Endometrial microvascular endothelial cells (primary cell): Measurements from ENCODE around the gene LSP1. TPM values are rescaled to one million over a fixed set of nuclear protein-coding genes. Genes with fewer than 3 reads are reported as not detected.

ENCODE experiments used
- in situ Hi-C: cut with HindIII; loops from 2 replicates; pipeline ENCODE4 v1.10.0; 2017; ENCODE audit warnings: low sequenced_read_pairs, low pct_unique_long_range_greater_than_20kb; ENCODE audit errors: inconsistent ontology term
- total RNA-seq: library from RNA; depleted of rRNA; stranded (reverse); fragments of >200 nt; gene quantifications from one replicate; pipeline ENCODE4 v1.2.3, GENCODE V29; 2015; ENCODE audit errors: inconsistent ontology term

The LSP1 gene
- total RNA-seq, 1 donor from 2014 or later = not detected

DNA sequence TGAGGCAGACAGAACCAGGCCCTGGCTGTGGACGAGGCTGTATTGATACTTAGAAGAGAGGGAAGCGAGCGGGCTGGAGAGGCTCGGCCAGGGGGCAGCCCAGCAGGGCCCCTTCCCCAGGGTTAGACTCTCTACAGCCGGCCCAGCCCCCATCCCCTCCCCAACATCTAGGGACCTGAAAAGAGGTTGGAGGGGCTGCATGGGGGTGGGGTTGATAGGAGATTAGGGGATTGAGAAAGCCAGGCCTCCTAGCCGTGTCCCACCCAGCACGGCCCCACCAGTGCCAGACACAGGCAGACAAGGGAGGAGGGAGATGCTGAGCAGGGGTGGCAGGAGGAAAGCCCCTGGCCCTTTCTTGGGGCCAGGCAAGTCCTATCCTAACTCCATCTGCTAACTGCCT lies 5.7 kb downstream of the LSP1 start:
- in situ Hi-C loops = no loop called here

DNA sequence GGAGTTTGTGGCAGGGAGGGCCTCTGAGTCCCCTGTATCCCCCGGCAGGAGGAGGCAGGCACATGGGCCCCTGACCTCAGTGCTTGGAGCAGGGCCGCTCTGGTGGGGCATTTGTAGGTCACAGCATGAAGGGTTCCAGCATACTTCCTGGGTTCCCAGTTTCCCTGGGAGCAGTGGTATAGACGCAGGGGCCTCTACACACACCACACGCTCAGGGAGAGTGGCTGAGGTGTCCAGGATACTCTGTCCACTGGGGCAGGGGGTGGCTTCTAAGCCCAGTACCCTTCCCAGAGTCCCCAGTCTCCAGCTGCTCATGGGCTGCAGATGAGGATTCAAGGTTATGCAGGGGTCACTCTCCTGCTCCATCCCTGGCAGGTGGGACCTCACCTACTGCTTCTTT lies 6.1 kb downstream of the LSP1 start:
- in situ Hi-C loops = no loop called here

DNA sequence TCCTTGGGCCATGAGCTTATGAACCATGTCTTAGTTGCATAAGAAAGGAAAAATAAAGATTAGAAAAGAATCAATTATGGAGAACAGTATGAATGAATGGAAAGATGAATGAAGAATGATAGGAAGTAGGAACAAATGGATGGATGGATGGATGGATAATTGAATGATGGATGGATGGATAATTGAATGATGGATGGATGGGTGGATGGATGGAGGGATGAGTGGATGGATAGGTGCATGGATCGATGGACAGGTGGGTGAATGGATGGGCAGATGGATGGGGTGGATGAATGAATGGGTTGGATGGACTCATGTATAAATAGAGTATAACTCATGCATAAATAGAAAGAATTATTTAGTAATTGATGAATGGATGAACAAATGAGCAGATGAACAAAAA lies 7.2 kb downstream of the LSP1 start:
- in situ Hi-C loops = no loop called here

DNA sequence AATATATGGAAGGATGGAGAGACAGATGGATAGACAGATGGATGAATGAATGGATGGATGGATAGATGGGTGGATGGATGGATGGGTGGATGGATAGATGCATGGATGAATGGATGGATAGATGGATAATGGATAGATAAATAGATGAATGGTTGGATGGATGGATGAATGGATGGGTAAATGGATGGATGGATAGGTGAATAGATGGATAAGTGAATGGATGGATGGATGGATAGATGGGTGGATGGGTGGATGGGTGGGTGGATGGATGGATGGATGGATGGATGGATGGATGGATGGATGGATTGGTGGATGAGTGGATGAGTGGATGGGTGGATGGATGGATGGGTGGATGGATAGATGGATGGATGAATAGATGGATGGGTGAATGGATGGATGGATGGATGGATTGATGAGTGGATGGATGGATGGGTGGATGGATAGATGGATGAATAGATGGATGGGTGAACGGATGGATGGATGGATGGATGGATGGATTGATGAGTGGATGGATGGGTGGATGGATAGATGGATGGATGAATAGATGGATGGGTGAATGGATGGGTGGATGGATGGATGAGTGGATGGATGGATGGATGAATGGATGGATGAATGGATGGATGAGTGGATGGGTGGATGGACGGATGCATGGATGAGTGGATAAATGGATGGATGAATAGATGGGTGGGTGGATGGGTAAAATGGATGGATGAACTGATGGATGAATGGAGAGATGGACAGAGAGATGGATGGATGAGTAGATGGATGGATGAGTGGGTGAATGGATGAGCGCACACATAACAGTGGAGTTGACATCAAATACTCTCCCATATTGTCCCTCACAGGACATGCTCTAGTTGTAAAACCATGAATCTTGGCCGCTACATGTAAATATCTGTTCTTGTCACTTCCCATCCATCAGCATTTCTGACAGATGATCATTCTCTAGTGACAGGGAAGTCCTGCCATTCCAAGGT lies 8.8 kb downstream of the LSP1 start:
- in situ Hi-C loops = no loop called here

DNA sequence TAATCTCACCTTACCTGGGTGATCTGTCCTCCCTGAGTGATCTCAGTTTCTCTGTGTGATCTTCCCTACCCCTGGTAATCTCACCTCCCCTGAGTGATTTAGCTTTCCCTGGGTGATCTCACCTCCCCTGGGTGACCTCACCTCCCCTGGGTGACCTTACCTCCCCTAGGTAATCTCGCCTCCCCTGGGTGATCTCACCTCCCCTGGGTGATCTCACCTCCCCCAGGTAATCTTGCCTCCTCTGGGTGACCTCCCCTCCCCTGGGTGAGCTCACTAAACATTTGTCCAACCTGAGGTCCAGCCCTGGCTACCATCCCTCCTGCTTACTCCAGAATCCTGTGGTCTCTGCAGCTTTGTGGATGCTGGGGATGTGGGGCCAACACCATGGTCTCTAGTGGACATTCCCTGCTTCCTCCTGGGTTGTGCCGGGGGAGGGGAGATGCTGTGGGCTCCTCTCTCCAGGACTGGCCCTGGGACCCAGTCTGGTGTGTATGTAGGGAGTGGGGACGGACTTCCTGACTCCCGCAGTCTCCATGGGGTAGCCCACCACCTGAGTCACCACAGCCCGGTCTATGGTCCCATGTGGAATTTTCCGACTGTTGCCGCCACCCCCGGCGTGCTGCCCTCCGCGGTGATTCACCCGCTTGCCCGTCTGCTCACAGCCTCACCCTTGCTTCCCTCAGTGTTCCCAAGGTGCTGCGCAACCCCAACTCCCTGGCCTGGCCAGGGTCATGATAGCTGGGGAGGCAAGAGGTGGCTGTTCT lies 9.9 kb downstream of the LSP1 start:
- in situ Hi-C loops = no loop called here

DNA sequence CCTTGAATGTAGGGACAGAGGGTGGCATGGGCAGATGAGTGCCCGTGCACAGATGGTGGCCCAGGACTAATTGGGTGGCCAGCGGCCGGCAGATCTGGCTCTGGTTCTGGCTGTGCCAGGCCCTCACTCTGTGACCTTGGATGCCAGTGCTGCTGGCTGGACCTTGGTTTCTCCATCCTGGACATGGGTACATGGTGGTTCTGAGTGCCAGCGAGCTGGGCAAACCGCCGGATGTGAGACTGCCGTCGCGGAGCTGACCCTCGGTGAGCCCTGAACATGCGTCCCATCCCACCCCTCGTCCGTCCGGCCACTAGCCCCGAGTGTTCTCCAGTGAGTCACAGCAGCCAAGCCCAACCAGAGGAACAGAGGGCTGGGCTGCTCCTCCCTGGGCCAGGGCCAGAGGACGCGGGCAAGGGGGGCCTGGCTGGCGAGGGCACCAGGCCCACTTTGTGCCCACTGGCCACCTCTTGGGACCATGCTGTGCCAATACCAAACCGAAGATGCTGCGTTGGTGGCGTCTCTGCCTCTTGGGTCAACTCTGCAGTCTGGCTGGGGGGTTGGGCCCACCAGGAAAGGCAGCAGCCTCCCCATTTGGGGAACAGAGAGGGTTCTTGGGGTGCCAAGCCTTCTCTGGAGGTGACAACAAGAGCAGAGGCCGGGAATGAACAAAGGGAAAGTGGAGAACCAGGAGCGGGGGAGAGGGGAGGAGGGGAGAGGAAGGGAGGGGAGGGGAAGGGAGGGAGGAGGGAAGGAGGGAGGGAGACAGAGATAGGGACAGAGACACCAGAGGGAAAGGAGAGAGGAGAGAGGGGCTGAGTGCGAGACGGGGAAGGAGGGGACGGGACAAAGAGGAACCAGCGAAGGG lies 10.7 kb downstream of the LSP1 start:
- in situ Hi-C loops = no loop called here

DNA sequence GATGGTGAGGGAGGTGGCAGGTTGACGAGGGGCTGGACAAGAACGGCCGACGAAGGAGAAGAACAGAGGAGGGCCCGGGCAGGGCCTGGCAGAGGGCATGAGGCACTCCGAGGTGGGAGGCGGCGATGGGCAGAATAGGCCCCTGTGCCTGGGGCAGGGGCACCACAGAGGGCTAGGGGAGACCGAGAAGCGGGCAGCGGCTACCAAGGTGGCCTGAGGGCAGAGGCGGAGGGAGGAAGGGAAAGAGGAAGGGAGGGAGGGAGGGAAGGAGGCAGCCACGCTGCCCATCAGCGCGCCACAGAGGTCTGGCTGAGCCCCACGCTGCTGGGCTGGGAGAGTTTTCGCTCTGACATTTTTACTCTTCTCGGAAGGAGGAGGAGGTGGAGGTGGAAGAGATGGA lies 11.3 kb downstream of the LSP1 start:
- in situ Hi-C loops = no loop called here

DNA sequence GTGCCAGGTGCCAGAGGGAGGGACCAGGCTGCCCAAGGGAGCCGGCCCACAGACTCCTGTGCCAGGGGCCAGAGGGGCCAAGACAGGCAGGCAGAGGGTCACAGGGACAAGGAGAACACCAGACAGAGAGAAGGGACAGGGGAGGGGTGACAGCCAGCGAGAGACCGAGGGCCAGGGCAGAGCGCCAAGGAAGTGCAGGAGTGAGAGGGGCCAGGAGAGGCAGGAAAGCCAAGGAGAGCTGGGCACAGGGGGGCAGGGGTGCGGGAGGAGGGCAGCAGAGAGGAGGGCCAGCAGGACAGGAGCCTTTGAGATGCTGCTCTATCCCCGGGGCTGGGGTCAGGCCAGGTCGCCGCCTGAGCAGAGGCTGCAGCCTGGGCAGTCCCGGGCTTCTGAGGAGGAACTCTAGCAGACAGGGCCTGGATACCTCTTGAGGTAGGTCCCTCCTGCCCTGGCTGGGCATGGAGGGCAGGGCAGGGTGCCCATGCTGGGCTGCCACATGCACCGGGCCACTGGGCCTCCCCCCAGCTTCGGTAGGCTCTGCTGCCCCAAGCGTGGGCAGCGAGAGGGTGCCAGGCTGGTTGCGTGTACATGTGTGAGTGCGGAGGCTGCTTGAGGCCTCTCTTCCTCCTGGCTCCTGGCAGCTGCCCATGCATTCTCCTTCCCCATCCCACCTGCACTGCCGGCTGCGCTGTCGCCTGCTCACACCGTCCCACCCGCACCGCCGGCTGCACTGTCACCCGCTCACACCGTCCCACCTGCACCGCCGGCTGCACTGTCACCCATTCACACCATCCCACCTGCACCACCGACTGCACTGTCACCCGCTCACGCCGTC lies 12.2 kb downstream of the LSP1 start:
- in situ Hi-C loops = no loop called here

DNA sequence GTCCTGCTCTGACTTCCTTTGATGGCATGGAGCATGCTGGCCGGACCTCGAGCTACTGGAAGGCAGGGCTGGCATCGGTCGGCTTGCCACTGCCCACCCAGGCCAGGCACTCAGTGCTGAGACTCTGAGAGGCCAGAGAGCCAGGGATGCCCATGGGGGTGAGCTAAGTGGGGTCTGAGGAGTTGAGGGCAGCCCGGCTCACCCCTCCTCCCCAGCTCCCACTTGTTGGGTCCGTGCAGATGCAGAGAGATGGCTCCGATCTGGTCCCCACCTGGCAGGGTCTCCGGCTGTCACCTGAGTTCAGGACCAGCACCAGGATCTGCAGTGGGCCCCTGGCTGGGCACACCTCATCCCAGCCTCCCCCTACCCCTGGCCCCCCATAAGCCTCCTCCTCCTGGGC lies 13.3 kb downstream of the LSP1 start:
- in situ Hi-C loops = no loop called here

DNA sequence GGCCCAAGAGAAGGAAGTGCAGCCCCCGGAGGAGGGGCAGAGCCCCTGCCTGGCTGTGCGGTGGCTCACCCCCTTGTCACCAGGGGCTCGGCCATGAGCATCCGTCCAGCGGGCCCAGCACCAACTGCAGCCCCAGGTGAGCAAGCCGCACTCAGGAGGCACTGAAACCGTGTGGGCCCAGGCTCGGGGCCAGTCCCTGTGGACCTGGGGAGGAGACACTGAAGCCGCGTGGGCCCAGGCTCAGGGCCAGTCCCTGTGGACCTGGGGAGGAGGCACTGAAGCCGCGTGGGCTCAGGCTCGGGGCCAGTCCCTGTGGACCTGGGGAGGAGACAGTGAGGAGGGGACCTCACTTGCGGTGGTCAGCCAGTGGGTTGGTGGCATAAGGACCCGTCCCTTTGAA lies 13.9 kb downstream of the LSP1 start:
- in situ Hi-C loops = no loop called here

DNA sequence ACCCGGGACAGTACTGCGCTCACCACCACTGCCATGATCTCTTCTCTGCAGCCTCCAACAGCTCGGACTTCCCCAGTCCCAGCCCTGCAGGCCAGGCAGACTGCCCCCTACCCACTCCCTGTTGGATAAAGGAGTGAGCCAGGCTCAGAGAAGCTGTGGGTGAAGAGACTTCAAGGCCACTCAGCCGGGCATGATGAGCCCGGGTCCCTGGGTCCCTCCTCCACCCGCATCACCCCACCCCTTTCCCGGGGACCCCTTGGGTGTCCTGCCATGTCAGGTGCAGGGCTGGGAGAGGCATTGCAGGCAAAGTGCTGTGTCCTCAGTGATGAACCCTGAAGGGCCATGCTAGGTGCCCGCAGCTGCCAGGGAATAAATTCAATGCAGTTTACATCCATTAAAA lies 14.5 kb downstream of the LSP1 start:
- in situ Hi-C loops = no loop called here

DNA sequence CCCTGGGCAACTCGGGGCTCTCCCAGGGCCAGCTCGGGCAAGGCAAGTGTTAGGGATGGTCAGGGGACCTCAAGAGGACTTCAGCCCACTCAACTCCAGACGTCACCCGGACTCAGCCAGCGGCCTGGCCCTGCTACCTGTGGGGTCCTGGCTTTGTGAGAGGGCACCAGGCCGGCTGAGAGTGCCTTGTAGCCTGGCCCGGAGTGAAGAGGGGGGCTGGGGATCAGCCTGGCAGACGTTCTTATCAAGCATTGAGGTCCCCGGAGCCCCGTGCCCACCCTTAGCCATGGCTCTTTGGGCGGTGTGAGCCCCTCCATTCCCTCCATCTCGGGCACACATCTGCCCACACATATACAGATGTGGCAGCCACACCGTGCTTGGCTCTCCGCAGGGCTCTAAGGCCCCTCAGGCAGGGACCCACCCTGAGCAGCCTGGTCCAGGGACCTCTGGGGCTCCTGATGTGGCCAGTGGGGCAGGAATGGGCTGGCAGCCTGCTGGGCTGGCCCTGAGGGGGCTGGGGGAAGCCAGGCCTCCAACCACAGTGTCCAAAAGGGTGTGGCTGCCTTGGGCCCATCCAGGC lies 15.3 kb downstream of the LSP1 start:
- in situ Hi-C loops = no loop called here

DNA sequence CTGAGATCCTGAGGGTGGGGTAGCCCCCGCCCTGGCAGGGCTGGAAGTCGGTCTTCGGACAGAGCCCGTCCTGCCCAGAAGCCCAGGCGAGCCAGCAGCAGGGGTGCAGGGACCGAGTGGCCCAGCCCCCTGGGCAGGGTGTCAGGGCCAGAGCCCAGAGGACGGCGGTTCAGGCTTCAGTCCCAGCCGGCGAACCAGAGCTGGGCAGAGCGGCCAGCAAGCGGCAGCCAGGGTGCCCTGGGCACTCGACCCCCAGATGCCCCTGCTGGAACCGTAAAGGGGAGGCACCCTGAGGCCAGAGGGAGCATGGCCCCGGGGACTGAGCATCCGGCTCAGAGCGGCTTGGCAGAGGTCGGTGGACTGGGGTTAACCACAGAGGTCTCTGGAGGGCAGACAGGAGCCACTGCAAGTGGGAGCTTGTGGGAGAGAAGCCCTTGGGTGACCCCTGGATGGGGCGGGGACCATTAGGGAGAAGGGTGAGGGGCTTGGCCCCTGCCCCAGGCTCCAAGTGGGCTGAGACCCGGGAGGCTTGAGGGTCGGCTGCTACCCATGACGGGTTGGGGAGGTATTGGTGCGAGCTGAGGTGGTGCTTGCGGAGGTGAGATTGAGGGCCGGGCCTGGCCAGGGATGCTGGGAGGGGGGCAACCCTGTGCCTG lies 15.9 kb downstream of the LSP1 start:
- in situ Hi-C loops = no loop called here

DNA sequence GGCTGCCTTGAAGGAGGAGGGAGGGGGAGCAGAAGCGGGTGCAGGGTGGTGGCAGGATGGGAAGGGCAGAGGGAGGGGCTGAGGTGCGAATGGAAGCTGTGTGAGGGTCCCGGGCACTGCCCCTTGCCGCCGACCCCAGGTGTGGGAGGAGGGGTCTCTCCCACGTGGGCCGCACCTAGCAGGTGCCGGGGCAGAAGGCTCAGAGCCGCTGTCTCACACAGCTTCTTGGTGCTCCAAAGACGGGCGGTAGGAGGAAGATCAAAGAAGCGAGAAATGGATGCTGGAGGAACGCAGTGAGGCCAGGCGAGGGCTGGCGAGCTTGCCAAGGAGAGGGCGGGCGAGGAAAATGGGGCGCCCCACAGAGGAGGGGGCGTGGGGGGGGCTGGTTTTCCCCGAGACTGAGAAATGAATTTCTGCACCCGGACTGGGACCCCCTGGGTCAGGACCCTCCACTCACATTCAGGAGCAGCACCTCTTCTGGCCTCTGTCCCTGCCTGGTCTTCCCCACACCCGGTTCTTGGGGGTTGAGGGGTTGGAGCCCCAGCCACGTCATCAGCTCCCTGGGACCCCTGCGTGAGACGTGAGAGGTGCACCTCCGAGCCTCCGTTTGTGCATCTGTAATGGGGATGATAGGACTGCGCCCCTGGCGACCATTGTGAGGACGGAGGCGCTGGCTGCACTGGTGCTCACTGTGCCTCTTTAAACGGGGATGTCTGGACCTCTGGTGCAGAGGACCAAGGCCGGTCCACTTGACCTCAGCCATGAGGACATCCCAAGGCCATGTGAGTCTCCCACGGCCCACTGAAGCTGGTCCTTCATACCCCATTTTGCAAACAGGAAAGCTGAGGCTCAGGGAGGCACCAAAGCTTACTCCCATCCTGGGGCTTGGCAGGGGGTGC lies 16.8 kb downstream of the LSP1 start:
- in situ Hi-C loops = no loop called here

DNA sequence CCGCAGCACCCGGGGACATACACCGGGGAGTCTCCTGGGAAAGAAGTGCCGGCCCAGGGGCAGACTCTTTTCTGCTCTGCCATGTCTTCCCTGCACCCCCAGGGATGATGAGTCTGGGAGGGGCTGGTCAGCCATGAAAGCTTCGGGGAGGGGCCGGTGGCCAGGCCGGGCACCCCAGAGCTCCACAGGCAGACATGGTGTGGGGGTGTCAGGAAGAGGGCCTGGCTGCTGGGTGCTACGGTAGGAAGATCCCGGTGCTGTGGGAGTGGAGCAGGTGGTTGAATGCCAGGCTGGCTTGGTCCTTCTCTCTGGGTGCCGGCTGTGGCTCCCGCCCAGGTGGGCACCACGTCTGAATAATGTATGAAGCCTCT lies 17.4 kb downstream of the LSP1 start:
- in situ Hi-C loops = no loop called here

DNA sequence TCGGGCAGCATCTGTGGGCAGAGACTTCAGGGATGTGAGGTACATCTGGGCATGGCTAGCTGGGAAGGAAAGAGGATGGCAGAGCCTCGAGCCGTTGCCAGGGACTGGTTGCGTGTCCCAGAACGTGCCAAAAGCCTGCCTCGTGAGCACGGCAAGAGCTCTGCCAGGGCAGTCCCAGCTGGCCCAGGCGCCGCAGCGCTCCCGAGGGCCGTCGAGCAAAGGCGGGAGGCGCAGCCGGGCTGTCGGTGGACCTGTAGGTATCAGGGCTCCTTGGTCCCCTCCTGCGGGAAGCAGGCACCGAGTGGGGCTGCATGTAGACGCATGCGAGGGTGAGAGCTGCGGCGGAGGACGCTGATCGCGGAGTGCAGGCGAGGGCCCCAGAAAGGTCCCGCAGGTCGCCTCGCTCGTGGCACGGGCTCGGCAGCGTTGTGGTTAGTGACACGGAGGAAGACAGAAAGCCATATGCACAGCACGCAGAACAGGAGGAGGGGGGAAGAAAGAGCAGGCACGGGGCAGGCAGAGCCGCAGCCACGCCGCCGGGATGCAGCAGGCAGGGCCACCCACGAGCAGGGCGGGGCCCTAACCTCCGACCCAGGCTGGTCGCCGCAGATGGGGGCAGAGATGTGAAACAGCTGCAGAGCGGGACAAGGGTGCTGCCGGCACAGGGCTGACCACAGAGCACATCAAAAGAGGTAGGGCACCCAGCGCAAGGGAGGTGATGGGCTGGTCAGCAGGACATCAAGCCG lies 18.0 kb downstream of the LSP1 start:
- in situ Hi-C loops = no loop called here
